NCI-H1417 treated with DMSO at 0.1 percent for 48 hours (cell line): ENCODE data around the gene MS4A13.
"Not testable (repeated sequence)": the region's sequence is repeated elsewhere in the genome, so short reads cannot be mapped to it uniquely, and the experiment has no call there.

ENCODE experiments used
- DNase-seq: peaks from one replicate; lab custom pipeline; 2025; lab: John Stamatoyannopoulos, UW

Gene MS4A13

GRCh38 chr11:60530454-60531100, 15.4 kb downstream of the MS4A13 start:
- no peak for DNase-seq

DNA sequence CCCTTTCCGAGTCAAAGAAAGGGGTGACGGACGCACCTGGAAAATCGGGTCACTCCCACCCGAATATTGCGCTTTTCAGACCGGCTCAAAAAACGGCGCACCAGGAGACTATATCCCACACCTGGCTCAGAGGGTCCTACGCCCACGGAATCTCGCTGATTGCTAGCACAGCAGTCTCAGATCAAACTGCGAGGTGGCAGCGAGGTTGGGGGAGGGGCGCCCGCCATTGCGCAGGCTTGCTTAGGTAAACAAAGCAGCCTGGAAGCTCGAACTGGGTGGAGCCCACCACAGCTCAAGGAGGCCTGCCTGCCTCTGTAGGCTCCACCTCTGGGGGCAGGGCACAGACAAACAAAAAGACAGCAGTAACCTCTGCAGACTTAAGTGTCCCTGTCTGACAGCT, 17.2 kb downstream of the MS4A13 start:
- not testable (repeated sequence) for DNase-seq

DNA sequence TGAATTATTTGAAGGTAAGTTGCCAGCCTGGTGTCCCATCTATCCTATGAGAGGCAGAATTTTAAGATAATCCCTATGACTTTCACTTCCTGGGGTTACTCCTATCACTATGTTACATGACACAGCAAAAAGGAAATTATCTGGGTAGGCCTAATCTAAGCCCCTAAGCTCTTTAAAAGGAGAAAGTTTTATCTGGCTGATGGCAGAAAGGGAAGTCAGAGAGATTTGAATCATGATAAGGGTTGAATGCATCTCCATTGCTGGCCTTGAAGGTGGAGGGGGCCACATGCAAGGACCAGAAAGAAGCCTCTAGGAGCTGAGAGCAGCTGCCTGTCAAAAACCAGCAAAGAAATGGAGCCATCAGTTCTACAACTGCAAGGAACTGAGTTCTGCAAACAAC, 23.4 kb downstream of the MS4A13 start:
- not testable (repeated sequence) for DNase-seq

GRCh38 chr11:60544077-60544476, 28.9 kb downstream of the MS4A13 start:
- DNase-seq, result no peak

DNA sequence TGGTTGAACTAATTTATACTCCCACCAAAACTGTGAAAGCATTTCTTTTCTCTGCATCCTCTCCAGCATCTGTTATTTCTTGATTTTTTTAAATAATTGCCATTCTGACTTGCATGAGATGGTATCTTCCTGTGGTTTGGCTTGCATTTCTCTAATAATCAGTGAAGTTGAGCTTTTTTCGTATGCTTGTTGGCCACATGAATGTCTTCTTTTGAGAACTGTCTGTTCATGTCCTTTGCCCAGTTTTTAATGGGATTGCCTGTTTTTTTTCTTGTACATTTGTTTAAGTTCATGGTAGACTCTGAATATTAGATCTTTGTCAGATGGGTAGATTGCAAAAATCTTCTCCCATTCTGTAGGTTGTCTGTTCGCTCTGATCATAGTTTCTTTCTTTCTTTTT, 46.1 kb downstream of the MS4A13 start:
- no peak for DNase-seq

- peak; percentile 9 for DNase-seq
Measured at GRCh38 chr11:60563553-60564235, 48.5 kb downstream of the MS4A13 start.

DNA sequence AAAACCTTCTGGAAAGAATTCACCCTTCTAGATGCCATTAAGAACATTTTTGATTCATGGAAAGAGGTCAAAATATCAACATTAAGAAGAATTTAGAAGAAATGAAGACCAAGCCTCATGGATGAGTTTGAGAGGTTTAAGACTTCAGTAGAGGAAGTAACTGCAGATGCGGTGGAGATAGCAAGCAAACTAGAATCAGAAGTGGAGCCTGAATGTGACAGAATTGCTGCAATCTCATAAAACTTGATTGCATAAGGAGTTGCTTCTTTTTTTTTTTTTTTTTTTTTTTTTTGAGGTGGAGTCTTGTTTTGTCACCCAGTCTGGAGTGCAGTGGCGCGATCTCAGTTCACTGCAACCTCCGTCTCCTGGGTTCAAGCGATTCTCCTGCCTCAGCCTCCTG, 51.6 kb downstream of the MS4A13 start:
- no peak for DNase-seq

DNA sequence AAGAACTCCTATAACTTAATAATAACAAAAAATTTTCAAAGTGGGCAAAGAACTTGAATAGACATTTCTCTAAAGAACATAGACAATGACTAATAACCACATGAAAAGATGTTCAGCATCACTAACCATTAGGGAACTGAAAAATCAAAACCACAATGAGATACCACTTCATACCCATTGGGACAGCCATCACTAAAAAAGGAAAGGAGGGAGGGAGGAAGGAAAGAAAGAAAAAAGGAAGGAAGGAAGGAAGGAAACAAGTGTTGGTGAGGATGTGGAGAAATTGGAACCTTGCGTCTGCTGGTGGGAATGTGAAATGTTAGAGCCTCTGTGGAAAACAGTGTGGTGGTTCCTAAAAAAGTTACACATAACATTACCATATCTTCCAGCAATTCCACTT, 55.8 kb downstream of the MS4A13 start:
- no peak for DNase-seq

DNA sequence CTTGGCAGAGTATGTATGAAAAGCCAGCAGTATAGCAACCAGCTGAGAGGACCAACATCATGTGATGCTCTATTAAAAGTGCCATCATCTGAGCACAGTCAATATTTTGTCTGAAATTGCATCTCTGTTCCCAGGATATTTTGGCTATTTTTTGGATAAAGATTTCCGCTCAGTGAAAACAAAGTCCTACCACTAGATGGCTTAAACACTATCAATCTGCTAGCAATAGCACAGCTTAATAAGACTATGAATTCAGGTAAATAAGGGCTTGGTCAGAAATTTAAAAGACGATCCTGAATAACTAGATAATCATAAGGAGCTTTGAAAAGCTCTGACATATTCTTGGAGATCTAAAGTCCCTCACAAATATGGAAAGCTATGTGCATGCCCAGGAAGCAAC, 74.4 kb downstream of the MS4A13 start:
- DNase-seq, result no peak
